GM10266 (cell line): ENCODE results near the gene PCDHB6.
"Not testable (repeated sequence)": the region's sequence is repeated elsewhere in the genome, so short reads cannot be mapped to it uniquely, and the experiment has no call there.

Experiments
- DNase-seq: peaks from one replicate; pipeline ENCODE4 v3.0.0; 2012; ENCODE audit errors: extremely low spot score
- CTCF ChIP-seq: IDR thresholded peaks from 2 replicates; pipeline ENCODE4 v1.5.1; 2012; ENCODE audit warnings: mild to moderate bottlenecking, low read depth; ENCODE audit not compliant: control insufficient read depth, insufficient read depth; ENCODE audit errors: missing control alignments

The PCDHB6 gene

DNA sequence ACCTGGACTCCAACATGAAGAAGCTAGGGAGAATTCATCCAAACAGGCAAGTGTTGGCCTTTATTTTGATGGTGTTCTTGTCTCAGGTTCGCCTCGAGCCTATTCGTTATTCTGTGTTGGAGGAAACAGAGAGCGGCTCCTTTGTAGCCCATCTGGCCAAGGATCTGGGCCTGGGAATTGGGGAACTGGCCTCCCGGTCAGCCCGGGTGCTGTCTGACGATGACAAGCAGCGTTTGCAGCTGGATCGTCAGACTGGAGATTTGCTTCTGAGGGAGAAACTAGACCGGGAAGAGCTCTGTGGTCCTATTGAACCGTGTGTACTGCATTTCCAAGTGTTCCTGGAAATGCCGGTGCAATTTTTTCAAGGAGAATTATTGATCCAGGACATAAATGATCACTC lies 27.9 kb upstream of the PCDHB6 start:
- no peak for TF ChIP-seq CTCF
- no peak for DNase-seq

GRCh38 chr5:141123396-141124135 lies 26.3 kb upstream of the PCDHB6 start:
- DNase-seq, result not testable (repeated sequence)

GRCh38 chr5:141127305-141127704 lies 22.6 kb upstream of the PCDHB6 start:
- TF ChIP-seq CTCF, result no peak
- no peak for DNase-seq

DNA sequence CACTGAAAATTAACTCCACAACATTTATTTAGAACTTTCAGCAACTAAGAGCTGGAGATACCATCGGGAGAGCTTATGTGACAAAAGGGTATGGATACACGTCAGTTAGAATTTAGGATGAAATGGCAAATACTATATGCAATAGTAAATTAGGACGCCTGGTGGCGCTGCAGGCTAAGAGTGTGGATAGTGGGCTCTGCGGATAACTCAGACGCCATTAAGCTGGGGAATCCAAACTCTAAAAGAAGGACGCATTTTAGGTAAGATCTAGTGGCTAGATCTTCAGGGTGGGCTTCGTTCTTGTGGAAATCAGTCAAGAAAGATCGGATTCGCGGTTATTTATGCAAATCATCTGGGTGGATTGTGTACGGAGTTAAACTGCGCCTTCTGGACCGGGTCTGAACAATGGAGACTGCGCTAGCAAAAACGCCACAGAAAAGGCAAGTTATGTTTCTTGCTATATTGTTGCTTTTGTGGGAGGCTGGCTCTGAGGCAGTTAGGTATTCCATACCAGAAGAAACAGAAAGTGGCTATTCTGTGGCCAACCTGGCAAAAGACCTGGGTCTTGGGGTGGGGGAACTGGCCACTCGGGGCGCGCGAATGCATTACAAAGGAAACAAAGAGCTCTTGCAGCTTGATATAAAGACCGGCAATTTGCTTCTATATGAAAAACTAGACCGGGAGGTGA lies 14.7 kb upstream of the PCDHB6 start, which contains the start of gene PCDHB5:
Gene PCDHB5 (plus strand): TSS at position 177 of the 688 bp plus-strand sequence. CDS start 229 bp downstream, at position 406.
- peak; percentile 10 for TF ChIP-seq CTCF
- DNase-seq, result no peak

DNA sequence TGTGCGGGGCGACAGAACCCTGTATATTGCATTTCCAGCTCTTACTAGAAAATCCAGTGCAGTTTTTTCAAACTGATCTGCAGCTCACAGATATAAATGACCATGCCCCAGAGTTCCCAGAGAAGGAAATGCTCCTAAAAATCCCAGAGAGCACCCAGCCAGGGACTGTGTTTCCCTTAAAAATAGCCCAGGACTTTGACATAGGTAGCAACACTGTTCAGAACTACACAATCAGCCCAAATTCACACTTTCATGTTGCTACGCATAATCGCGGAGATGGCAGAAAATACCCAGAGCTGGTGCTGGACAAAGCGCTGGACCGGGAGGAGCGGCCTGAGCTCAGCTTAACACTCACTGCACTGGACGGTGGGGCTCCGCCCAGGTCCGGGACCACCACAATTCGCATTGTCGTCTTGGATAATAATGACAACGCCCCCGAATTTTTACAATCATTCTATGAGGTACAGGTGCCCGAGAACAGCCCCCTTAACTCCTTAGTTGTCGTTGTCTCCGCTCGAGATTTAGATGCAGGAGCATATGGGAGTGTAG lies 14.1 kb upstream of the PCDHB6 start:
- no peak for TF ChIP-seq CTCF
- DNase-seq, result no peak

DNA sequence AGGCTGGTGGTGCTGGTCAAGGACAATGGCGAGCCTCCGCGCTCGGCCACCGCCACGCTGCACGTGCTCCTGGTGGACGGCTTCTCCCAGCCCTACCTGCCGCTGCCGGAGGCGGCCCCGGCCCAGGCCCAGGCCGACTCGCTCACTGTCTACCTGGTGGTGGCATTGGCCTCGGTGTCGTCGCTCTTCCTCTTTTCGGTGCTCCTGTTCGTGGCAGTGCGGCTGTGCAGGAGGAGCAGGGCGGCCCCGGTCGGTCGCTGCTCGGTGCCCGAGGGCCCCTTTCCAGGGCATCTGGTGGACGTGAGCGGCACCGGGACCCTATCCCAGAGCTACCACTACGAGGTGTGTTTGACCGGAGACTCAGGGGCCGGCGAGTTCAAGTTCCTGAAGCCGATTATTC lies 12.5 kb upstream of the PCDHB6 start:
- not testable (repeated sequence) for DNase-seq

DNA sequence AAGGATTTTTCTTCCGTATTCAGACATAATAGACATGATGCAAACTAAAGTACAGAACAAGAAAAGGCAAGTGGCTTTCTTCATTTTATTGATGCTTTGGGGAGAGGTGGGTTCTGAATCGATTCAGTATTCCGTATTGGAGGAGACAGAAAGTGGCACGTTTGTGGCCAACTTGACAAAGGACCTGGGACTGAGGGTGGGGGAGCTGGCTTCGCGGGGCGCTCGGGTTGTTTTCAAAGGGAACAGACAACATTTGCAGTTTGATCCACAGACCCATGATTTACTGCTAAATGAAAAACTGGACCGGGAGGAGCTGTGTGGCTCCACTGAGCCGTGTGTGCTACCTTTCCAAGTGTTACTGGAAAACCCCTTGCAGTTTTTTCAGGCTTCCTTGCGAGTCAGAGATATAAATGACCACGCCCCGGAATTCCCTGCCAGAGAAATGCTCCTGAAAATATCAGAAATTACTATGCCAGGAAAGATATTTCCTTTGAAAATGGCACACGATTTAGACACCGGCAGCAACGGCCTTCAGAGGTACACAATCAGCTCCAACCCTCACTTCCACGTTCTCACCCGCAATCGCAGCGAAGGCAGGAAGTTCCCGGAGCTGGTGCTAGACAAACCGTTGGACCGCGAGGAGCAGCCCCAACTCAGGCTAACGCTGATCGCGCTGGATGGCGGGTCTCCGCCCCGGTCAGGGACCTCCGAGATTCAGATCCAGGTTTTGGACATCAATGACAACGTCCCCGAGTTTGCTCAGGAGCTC lies 551 bp downstream of the PCDHB6 start:
- TF ChIP-seq CTCF, result no peak
- DNase-seq, result no peak

GRCh38 chr5:141150993-141151325 lies 1.1 kb downstream of the PCDHB6 start:
- no peak for TF ChIP-seq CTCF
- DNase-seq, result no peak

DNA sequence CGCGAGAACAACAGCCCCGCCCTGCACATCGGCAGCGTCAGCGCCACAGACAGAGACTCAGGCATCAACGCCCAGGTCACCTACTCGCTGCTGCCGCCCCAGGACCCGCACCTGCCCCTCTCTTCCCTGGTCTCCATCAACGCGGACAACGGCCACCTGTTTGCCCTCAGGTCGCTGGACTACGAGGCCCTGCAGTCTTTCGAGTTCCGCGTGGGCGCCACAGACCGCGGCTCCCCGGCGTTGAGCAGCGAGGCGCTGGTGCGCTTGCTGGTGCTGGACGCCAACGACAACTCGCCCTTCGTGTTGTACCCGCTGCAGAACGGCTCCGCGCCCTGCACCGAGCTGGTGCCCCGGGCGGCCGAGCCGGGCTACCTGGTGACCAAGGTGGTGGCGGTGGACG lies 1.8 kb downstream of the PCDHB6 start:
- not testable (repeated sequence) for DNase-seq

DNA sequence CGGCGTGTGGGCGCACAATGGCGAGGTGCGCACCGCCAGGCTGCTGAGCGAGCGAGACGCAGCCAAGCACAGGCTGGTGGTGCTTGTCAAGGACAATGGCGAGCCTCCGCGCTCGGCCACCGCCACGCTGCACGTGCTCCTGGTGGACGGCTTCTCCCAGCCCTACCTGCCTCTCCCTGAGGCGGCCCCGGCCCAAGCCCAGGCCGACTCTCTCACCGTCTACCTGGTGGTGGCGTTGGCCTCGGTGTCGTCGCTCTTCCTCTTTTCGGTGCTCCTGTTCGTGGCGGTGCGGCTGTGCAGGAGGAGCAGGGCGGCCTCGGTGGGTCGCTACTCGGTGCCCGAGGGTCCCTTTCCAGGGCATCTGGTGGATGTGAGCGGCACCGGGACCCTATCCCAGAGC lies 2.2 kb downstream of the PCDHB6 start:
- DNase-seq, result not testable (repeated sequence)
